Measurements from ENCODE around the gene PHOSPHO2.
"Not testable (repeated sequence)": the region's sequence is repeated elsewhere in the genome, so short reads cannot be mapped to it uniquely, and the experiment has no call there.

PHOSPHO2 gene

GRCh38 chr2:169696381-169696780 lies 2.1 kb downstream of the PHOSPHO2 start:
- TF ChIP-seq CTCF (conservative IDR thresholded peaks at IDR 0.05; ENCODE audit: low read depth, low read length) = no peak
- H3K4me3 ChIP-seq (ENCODE audit: low read length) = no peak overlapping the region
- no peak for DNase-seq (ENCODE audit: low read depth)

DNA sequence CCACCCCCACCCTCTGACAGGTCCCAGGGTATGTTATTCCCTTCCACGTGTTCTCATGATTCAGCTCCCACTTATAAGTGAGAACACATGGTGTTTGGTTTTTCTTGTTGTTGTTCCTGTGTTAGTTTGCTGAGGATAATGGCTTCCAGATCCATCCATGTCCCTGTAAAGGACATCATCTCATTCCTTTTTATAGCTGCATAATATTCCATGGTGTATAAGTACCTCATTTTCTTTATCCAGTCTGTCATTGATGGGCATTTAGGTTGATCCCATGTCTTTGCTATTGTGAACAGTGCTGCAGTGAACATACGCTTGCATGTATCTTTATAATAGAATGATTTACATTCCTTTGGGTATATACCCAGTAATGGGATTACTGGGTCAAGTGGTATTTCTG lies 4.9 kb downstream of the PHOSPHO2 start:
- not testable (repeated sequence) for DNase-seq (ENCODE audit: low read depth); H3K4me3 ChIP-seq (ENCODE audit: low read length)

- no peak for DNase-seq (ENCODE audit: low read depth)
- TF ChIP-seq CTCF (conservative IDR thresholded peaks at IDR 0.05; ENCODE audit: low read depth, low read length) = no peak
- no peak overlapping the region for H3K4me3 ChIP-seq (ENCODE audit: low read length)
Observed at GRCh38 chr2:169702996-169703395, 8.7 kb downstream of the PHOSPHO2 start.

- no peak overlapping the region for H3K4me3 ChIP-seq (ENCODE audit: low read length)
- TF ChIP-seq CTCF (conservative IDR thresholded peaks at IDR 0.05; ENCODE audit: low read depth, low read length) = no peak
- DNase-seq (ENCODE audit: low read depth) = no peak
Observed at GRCh38 chr2:169704160-169704708, 10.0 kb downstream of the PHOSPHO2 start.

- no peak overlapping the region for H3K4me3 ChIP-seq (ENCODE audit: low read length)
- TF ChIP-seq CTCF (conservative IDR thresholded peaks at IDR 0.05; ENCODE audit: low read depth, low read length) = no peak
- DNase-seq (ENCODE audit: low read depth) = no peak
Observed at GRCh38 chr2:169705927-169706326, 11.7 kb downstream of the PHOSPHO2 start.

GRCh38 chr2:169707626-169708025 lies 13.4 kb downstream of the PHOSPHO2 start:
- no peak for TF ChIP-seq CTCF (conservative IDR thresholded peaks at IDR 0.05; ENCODE audit: low read depth, low read length)
- H3K4me3 ChIP-seq (ENCODE audit: low read length) = no peak overlapping the region
- no peak for DNase-seq (ENCODE audit: low read depth)

GRCh38 chr2:169709331-169709730 lies 15.1 kb downstream of the PHOSPHO2 start:
- H3K4me3 ChIP-seq (ENCODE audit: low read length) = no peak overlapping the region
- no peak for TF ChIP-seq CTCF (conservative IDR thresholded peaks at IDR 0.05; ENCODE audit: low read depth, low read length)
- DNase-seq (ENCODE audit: low read depth) = no peak

- no peak for DNase-seq (ENCODE audit: low read depth)
- no peak for TF ChIP-seq CTCF (conservative IDR thresholded peaks at IDR 0.05; ENCODE audit: low read depth, low read length)
- no peak overlapping the region for H3K4me3 ChIP-seq (ENCODE audit: low read length)
Observed at GRCh38 chr2:169709981-169710380, 15.7 kb downstream of the PHOSPHO2 start.
